ENCODE data around the gene DAAM2.

The DAAM2 gene

GRCh38 chr6:39840781-39841180 is 48.6 kb downstream of the DAAM2 start:
- Histone ChIP-seq H3K27me3 (ENCODE audit: control insufficient read depth, insufficient read depth, low read length) (no peaks in the 10 kb centered on the region), H3K4me3 (ENCODE audit: low read depth, low read length) (no peak overlapping the region), H3K36me3 (ENCODE audit: control insufficient read depth, insufficient read depth, low read length) (no peaks in the 10 kb centered on the region), H3K9ac (ENCODE audit: low read depth, low read length) (no peak overlapping the region), H3K4me1 (ENCODE audit: control insufficient read depth, insufficient read depth, low read length) (no peaks in the 10 kb centered on the region), H3K9me3 (ENCODE audit: control insufficient read depth, insufficient read depth, low read length) (no peaks in the 10 kb centered on the region)

GRCh38 chr6:39841291-39841690 is 49.1 kb downstream of the DAAM2 start:
- Histone ChIP-seq H3K9me3 (ENCODE audit: control insufficient read depth, insufficient read depth, low read length) (no peaks in the 10 kb centered on the region), H3K4me3 (ENCODE audit: low read depth, low read length) (no peak overlapping the region), H3K4me1 (ENCODE audit: control insufficient read depth, insufficient read depth, low read length) (no peaks in the 10 kb centered on the region), H3K9ac (ENCODE audit: low read depth, low read length) (no peak overlapping the region), H3K27me3 (ENCODE audit: control insufficient read depth, insufficient read depth, low read length) (no peaks in the 10 kb centered on the region), H3K36me3 (ENCODE audit: control insufficient read depth, insufficient read depth, low read length) (no peaks in the 10 kb centered on the region)

GRCh38 chr6:39841923-39842322 is 49.7 kb downstream of the DAAM2 start:
- Histone ChIP-seq H3K36me3 (ENCODE audit: control insufficient read depth, insufficient read depth, low read length) (no peaks in the 10 kb centered on the region), H3K4me1 (ENCODE audit: control insufficient read depth, insufficient read depth, low read length) (no peaks in the 10 kb centered on the region), H3K27me3 (ENCODE audit: control insufficient read depth, insufficient read depth, low read length) (no peaks in the 10 kb centered on the region), H3K9me3 (ENCODE audit: control insufficient read depth, insufficient read depth, low read length) (no peaks in the 10 kb centered on the region), H3K9ac (ENCODE audit: low read depth, low read length) (no peak overlapping the region), H3K4me3 (ENCODE audit: low read depth, low read length) (no peak overlapping the region)

DNA sequence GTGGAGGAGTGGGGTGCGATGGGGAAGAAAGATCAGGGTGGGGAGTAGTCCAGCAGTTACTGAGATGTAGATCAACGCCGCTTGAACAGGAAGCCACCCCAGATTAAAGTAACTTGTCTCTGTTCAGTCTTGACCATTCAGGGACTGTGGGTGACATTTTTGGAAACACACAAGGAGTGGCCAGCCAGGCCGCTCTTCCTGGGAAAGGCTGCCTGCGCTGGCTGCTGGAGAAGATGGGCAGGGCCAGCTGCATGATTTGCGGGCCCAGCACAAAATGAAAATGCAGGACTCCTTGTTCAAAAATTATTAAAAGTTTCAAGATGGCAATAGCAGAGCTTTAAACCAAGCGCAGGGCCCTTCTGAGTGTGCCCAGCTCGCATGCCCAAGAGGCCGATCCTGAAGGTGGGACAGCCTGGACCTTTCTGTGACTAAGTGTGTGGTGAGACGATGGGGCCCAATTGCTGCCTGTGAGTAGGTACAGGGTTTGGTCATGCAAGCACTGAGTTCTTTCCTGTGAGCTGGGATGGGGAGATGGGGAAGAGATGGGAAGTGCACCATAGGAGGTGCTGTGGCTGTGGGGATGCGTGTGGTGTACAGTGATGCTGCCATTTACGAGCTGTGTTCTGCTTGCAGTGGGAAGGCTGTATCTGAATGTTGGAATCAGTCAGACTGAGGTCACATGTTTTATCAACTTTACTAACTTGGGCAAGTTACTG is 51.3 kb downstream of the DAAM2 start:
- H3K9me3 ChIP-seq (ENCODE audit: control insufficient read depth, insufficient read depth, low read length) = no peaks in the 10 kb centered on the region
- H3K36me3 ChIP-seq (ENCODE audit: control insufficient read depth, insufficient read depth, low read length) = no peaks in the 10 kb centered on the region
- no peaks in the 10 kb centered on the region for H3K27me3 ChIP-seq (ENCODE audit: control insufficient read depth, insufficient read depth, low read length)
- no peak overlapping the region for H3K9ac ChIP-seq (ENCODE audit: low read depth, low read length)
- no peaks in the 10 kb centered on the region for H3K4me1 ChIP-seq (ENCODE audit: control insufficient read depth, insufficient read depth, low read length)
- H3K4me3 ChIP-seq (ENCODE audit: low read depth, low read length) = no peak overlapping the region

GRCh38 chr6:39844866-39845265 is 52.7 kb downstream of the DAAM2 start:
- H3K36me3 ChIP-seq (ENCODE audit: control insufficient read depth, insufficient read depth, low read length) = no peaks in the 10 kb centered on the region
- H3K4me1 ChIP-seq (ENCODE audit: control insufficient read depth, insufficient read depth, low read length) = no peaks in the 10 kb centered on the region
- H3K9me3 ChIP-seq (ENCODE audit: control insufficient read depth, insufficient read depth, low read length) = no peaks in the 10 kb centered on the region
- H3K9ac ChIP-seq (ENCODE audit: low read depth, low read length) = no peak overlapping the region
- H3K4me3 ChIP-seq (ENCODE audit: low read depth, low read length) = no peak overlapping the region
- H3K27me3 ChIP-seq (ENCODE audit: control insufficient read depth, insufficient read depth, low read length) = no peaks in the 10 kb centered on the region

DNA sequence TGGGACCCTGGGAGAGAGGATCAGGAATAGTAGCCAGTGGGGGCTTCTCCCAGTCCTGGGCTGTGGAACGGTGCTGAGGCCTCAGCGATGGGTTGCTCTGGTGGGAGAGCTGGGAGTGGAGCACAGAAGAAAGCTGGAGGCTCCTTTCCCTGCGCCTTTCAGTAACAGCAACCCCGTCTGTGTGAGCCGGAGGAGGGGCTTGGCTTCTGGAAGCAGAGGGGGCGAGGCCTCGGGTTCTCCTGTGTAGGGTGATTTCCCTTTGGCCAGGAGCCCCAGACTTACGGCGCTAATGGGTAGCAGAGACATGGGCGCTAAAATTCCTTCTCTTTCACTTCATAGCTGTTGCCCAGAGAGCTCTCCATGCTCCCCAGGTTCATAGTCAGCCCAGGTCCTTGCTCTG is 55.0 kb downstream of the DAAM2 start:
- no peak overlapping the region for H3K4me3 ChIP-seq (ENCODE audit: low read depth, low read length)
- H3K4me1 ChIP-seq (ENCODE audit: control insufficient read depth, insufficient read depth, low read length) = no peaks in the 10 kb centered on the region
- H3K36me3 ChIP-seq (ENCODE audit: control insufficient read depth, insufficient read depth, low read length) = no peaks in the 10 kb centered on the region
- no peaks in the 10 kb centered on the region for H3K9me3 ChIP-seq (ENCODE audit: control insufficient read depth, insufficient read depth, low read length)
- H3K9ac ChIP-seq (ENCODE audit: low read depth, low read length) = no peak overlapping the region
- no peaks in the 10 kb centered on the region for H3K27me3 ChIP-seq (ENCODE audit: control insufficient read depth, insufficient read depth, low read length)

- H3K9me3 ChIP-seq (ENCODE audit: control insufficient read depth, insufficient read depth, low read length) = no peaks in the 10 kb centered on the region
- H3K27me3 ChIP-seq (ENCODE audit: control insufficient read depth, insufficient read depth, low read length) = no peaks in the 10 kb centered on the region
- H3K4me3 ChIP-seq (ENCODE audit: low read depth, low read length) = no peak overlapping the region
- no peaks in the 10 kb centered on the region for H3K4me1 ChIP-seq (ENCODE audit: control insufficient read depth, insufficient read depth, low read length)
- no peak overlapping the region for H3K9ac ChIP-seq (ENCODE audit: low read depth, low read length)
- H3K36me3 ChIP-seq (ENCODE audit: control insufficient read depth, insufficient read depth, low read length) = no peaks in the 10 kb centered on the region
Observed at GRCh38 chr6:39848171-39848570, 56.0 kb downstream of the DAAM2 start.

DNA sequence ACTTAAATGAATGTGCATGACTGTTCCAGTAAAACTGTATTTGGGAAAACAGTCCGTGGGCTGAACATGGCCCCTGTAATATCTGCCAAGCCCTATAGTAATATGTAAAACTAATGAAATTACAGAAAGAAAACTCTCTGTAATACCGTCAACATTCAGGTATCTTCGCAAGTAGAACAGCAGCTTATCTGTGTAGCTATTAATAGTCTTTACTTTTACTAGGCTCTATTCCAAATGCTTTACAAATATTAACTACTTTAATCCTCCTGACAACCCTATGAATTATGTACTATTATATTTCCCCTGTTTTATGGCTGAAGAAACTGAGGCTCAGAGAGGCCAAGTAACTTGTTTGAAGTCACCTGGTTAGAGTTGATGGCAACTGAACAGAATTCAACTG is 57.1 kb downstream of the DAAM2 start:
- no peak overlapping the region for H3K9ac ChIP-seq (ENCODE audit: low read depth, low read length)
- H3K4me1 ChIP-seq (ENCODE audit: control insufficient read depth, insufficient read depth, low read length) = no peaks in the 10 kb centered on the region
- no peaks in the 10 kb centered on the region for H3K9me3 ChIP-seq (ENCODE audit: control insufficient read depth, insufficient read depth, low read length)
- no peaks in the 10 kb centered on the region for H3K36me3 ChIP-seq (ENCODE audit: control insufficient read depth, insufficient read depth, low read length)
- H3K27me3 ChIP-seq (ENCODE audit: control insufficient read depth, insufficient read depth, low read length) = no peaks in the 10 kb centered on the region
- H3K4me3 ChIP-seq (ENCODE audit: low read depth, low read length) = no peak overlapping the region

- Histone ChIP-seq H3K36me3 (ENCODE audit: control insufficient read depth, insufficient read depth, low read length) (no peaks in the 10 kb centered on the region), H3K9ac (ENCODE audit: low read depth, low read length) (no peak overlapping the region), H3K9me3 (ENCODE audit: control insufficient read depth, insufficient read depth, low read length) (no peaks in the 10 kb centered on the region), H3K4me1 (ENCODE audit: control insufficient read depth, insufficient read depth, low read length) (no peaks in the 10 kb centered on the region), H3K4me3 (ENCODE audit: low read depth, low read length) (no peak overlapping the region), H3K27me3 (ENCODE audit: control insufficient read depth, insufficient read depth, low read length) (no peaks in the 10 kb centered on the region)
Observed at GRCh38 chr6:39849764-39850163, 57.6 kb downstream of the DAAM2 start.

- Histone ChIP-seq H3K4me3 (ENCODE audit: low read depth, low read length) (no peak overlapping the region), H3K27me3 (ENCODE audit: control insufficient read depth, insufficient read depth, low read length) (no peaks in the 10 kb centered on the region), H3K4me1 (ENCODE audit: control insufficient read depth, insufficient read depth, low read length) (no peaks in the 10 kb centered on the region), H3K9me3 (ENCODE audit: control insufficient read depth, insufficient read depth, low read length) (no peaks in the 10 kb centered on the region), H3K36me3 (ENCODE audit: control insufficient read depth, insufficient read depth, low read length) (no peaks in the 10 kb centered on the region), H3K9ac (ENCODE audit: low read depth, low read length) (no peak overlapping the region)
Observed at GRCh38 chr6:39850736-39851297, 58.6 kb downstream of the DAAM2 start.

GRCh38 chr6:39851331-39851730 is 59.2 kb downstream of the DAAM2 start:
- no peaks in the 10 kb centered on the region for H3K4me1 ChIP-seq (ENCODE audit: control insufficient read depth, insufficient read depth, low read length)
- H3K4me3 ChIP-seq (ENCODE audit: low read depth, low read length) = no peak overlapping the region
- no peaks in the 10 kb centered on the region for H3K36me3 ChIP-seq (ENCODE audit: control insufficient read depth, insufficient read depth, low read length)
- no peaks in the 10 kb centered on the region for H3K9me3 ChIP-seq (ENCODE audit: control insufficient read depth, insufficient read depth, low read length)
- no peak overlapping the region for H3K9ac ChIP-seq (ENCODE audit: low read depth, low read length)
- no peaks in the 10 kb centered on the region for H3K27me3 ChIP-seq (ENCODE audit: control insufficient read depth, insufficient read depth, low read length)

DNA sequence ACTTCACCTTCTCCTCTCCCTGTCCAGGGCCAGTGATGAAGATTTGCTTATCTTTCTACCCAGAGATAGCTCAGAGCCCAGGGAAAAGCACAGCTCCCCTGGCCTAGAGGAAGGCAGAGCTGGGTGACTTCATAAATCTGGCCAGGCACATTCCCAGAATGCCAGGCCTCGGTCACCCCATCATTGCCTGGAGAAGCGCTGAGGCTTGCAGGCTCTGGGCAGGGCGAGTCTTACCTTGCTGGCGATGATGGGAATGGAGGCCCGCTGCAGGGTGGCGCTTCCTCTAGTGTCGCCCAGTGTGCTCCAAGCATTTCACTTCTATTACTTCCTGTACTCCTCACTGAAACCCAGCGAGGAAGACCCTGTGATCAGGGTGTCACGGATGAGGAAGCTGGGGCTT is 60.1 kb downstream of the DAAM2 start:
- no peak overlapping the region for H3K9ac ChIP-seq (ENCODE audit: low read depth, low read length)
- no peaks in the 10 kb centered on the region for H3K36me3 ChIP-seq (ENCODE audit: control insufficient read depth, insufficient read depth, low read length)
- no peaks in the 10 kb centered on the region for H3K4me1 ChIP-seq (ENCODE audit: control insufficient read depth, insufficient read depth, low read length)
- H3K4me3 ChIP-seq (ENCODE audit: low read depth, low read length) = no peak overlapping the region
- no peaks in the 10 kb centered on the region for H3K9me3 ChIP-seq (ENCODE audit: control insufficient read depth, insufficient read depth, low read length)
- H3K27me3 ChIP-seq (ENCODE audit: control insufficient read depth, insufficient read depth, low read length) = no peaks in the 10 kb centered on the region

Measured in iPS-15b (cell line).